Activated CD4-positive, alpha-beta T cell treated with anti-CD3 and anti-CD28 coated beads, Interleukin-2, amount 10 ng/mL, durations not matched to agents 24 days and 14 days (primary cell): ENCODE measurements around the gene GSTM2. TPM values are rescaled to one million over a fixed set of nuclear protein-coding genes. Genes with fewer than 3 reads are reported as not detected.

Experiments used
- DNase-seq: peaks from one replicate; pipeline ENCODE4 v3.0.0; 2022
- H3K27ac Mint-ChIP-seq: one replicate; pipeline ENCODE4 v1.8.0; 2022; ENCODE audit warnings: mild to moderate bottlenecking, mixed read lengths
- H3K27me3 Mint-ChIP-seq: one replicate; pipeline ENCODE4 v1.8.0; 2022; ENCODE audit warnings: mixed read lengths
- H3K36me3 Mint-ChIP-seq: one replicate; pipeline ENCODE4 v1.8.0; 2022; ENCODE audit warnings: low read depth, mild to moderate bottlenecking, mixed read lengths
- H3K4me1 Mint-ChIP-seq: one replicate; pipeline ENCODE4 v1.8.0; 2021; ENCODE audit warnings: mixed read lengths
- H3K4me3 Mint-ChIP-seq: one replicate; pipeline ENCODE4 v1.8.0; 2022; ENCODE audit warnings: mild to moderate bottlenecking, moderate library complexity, mixed read lengths
- H3K9me3 Mint-ChIP-seq: one replicate; pipeline ENCODE4 v1.8.0; 2021; ENCODE audit warnings: mixed read lengths
- intact Hi-C: fragments of 100-400 bp; cut with micrococcal nuclease; formaldehyde crosslinking; loops from one replicate; pipeline ENCODE4 v1.15.1; 2023
- total RNA-seq: library from RNA; stranded (reverse); gene quantifications from 2 replicates; pipeline ENCODE4 v1.2.3, GENCODE V29; 2022

Gene GSTM2
- total RNA-seq, 1 donor from 2014 or later: 18.4 TPM

DNA sequence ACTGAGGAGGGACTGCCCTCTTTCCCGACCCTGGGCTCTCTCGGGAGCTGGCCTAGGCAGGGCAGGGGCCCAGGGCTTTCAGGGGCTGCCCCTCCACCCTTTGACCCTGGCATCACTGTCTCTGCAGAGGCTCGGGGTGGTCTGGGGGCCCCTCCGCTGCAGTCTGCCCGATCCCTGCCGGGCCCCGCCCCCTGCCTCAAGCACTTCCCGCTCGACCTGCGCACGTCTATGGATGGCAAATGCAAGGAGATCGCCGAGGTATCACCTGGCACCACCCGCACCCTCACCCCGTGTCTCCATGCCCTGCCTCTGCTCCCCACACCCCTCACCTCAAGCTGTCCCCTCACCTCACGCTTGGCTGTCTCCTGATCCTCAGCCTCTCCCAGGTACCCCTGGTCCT is 42.7 kb upstream of the GSTM2 start:
- Mint-ChIP-seq H3K36me3 (peaks cover 40% of the 10 kb centered on the region), H3K4me3 (no peak overlapping the region), H3K4me1 (peaks cover 40% of the 10 kb centered on the region), H3K27ac (peak overlapping the region; percentile 41), H3K27me3 (no peaks in the 10 kb centered on the region), H3K9me3 (no peaks in the 10 kb centered on the region)
- DNase-seq: no peak
- intact Hi-C loops: no loop called here

DNA sequence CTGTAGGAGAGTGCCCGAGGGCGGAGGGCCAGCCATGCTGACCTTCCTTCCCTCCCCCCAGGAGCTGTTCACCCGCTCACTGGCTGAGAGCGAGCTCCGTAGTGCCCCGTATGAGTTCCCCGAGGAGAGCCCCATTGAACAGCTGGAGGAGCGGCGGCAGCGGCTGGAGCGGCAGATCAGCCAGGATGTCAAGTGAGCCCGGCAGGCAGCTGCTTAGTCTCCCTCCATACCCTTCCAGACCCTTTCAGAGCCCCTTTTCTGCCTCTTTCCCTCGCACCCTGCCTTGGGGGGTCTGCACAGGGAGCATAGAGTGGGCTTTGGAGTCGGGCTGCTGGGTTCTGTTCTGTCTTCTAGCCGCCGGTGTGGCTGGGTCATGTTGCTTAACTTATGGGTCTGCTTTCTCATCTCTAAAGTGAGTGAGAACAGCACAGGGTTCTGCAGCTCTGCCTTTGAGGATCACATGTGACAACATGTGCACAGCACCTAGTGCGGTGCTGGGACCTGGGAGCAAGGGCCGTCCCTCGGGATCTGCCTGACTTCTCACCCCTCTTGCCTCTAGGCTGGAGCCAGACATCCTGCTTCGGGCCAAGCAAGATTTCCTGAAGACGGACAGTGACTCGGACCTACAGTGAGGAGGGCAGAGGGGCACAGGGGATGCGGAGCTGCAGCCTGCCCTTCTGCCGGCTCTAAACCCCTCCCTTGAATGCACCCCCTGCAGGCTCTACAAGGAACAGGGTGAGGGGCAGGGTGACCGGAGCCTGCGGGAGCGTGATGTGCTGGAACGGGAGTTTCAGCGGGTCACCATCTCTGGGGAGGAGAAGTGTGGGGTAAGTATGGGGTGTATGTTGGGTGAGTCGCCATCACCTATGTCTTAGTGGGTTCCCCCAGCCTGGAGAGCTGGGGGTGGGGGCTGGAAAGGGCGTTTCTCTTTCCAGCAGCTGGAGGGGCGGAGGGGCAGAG is 42.0 kb upstream of the GSTM2 start:
- no peaks in the 10 kb centered on the region for H3K9me3 Mint-ChIP-seq
- H3K4me1 Mint-ChIP-seq: peaks cover 40% of the 10 kb centered on the region
- peak overlapping the region; percentile 41 for H3K27ac Mint-ChIP-seq
- H3K36me3 Mint-ChIP-seq: peaks cover 43% of the 10 kb centered on the region
- DNase-seq: no peak
- no peak overlapping the region for H3K4me3 Mint-ChIP-seq
- H3K27me3 Mint-ChIP-seq: no peaks in the 10 kb centered on the region
- intact Hi-C loops: no loop called here

DNA sequence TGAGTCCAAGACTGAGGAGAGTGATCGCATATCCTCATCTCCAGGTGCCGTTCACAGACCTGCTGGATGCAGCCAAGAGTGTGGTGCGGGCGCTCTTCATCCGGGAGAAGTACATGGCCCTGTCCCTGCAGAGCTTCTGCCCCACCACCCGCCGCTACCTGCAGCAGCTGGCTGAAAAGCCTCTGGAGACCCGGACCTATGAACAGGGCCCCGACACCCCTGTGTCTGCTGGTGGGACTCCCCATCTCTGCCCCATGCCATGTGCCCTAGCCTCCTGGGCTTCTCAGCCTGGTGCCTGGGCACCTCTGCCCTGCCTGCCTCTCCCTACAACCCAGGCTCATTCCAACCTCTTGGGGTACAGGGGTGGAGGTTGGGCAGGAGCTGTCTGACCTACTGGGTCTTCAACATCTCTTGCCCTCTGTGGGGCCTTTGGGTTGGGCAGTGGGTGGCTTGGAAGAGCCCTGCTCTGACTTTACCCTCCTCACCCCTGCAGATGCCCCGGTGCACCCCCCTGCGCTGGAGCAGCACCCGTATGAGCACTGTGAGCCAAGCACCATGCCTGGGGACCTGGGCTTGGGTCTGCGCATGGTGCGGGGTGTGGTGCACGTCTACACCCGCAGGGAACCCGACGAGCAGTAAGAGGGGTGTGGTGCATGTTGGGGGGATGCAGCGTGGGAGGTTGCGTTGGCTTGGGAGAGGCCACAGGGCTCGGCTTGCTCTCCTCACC is 41.0 kb upstream of the GSTM2 start:
- intact Hi-C loops: no loop called here
- DNase-seq: no peak
- H3K36me3 Mint-ChIP-seq: peaks cover 45% of the 10 kb centered on the region

DNA sequence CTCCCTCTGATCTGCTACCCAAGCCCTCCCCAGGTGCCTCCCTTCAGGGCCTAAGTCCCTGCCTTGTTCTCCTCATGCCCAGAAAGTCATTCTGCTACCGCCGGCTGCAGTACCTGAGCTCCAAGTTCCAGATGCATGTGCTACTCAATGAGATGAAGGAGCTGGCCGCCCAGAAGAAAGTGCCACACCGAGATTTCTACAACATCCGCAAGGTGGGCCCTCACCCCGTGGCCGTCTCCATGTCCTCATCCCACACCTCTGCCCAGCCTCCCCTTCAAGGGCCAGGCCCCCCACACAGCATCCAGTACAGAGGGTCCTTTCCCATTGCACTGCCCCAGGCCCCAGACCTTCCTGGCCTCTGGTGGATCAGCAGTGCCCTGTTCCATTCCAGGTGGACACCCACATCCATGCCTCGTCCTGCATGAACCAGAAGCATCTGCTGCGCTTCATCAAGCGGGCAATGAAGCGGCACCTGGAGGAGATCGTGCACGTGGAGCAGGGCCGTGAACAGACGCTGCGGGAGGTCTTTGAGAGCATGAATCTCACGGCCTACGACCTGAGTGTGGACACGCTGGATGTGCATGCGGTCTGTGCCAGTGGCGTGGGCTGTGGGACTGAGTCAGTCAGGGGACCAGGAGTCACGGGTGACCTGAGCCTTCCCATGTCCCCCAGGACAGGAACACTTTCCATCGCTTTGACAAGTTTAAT is 40.0 kb upstream of the GSTM2 start:
- no peaks in the 10 kb centered on the region for H3K9me3 Mint-ChIP-seq
- H3K27ac Mint-ChIP-seq: peak overlapping the region; percentile 13
- peaks cover 48% of the 10 kb centered on the region for H3K36me3 Mint-ChIP-seq
- H3K27me3 Mint-ChIP-seq: no peaks in the 10 kb centered on the region
- H3K4me3 Mint-ChIP-seq: no peak overlapping the region
- peaks cover 27% of the 10 kb centered on the region for H3K4me1 Mint-ChIP-seq
- intact Hi-C loops: no loop called here
- no peak for DNase-seq

More for the DNA sequence above, 41.0 kb upstream of the GSTM2 start:
- H3K27ac Mint-ChIP-seq: no peak overlapping the region
- no peak overlapping the region for H3K4me3 Mint-ChIP-seq
- no peaks in the 10 kb centered on the region for H3K27me3 Mint-ChIP-seq
- H3K4me1 Mint-ChIP-seq: peaks cover 37% of the 10 kb centered on the region
- H3K9me3 Mint-ChIP-seq: no peaks in the 10 kb centered on the region

DNA sequence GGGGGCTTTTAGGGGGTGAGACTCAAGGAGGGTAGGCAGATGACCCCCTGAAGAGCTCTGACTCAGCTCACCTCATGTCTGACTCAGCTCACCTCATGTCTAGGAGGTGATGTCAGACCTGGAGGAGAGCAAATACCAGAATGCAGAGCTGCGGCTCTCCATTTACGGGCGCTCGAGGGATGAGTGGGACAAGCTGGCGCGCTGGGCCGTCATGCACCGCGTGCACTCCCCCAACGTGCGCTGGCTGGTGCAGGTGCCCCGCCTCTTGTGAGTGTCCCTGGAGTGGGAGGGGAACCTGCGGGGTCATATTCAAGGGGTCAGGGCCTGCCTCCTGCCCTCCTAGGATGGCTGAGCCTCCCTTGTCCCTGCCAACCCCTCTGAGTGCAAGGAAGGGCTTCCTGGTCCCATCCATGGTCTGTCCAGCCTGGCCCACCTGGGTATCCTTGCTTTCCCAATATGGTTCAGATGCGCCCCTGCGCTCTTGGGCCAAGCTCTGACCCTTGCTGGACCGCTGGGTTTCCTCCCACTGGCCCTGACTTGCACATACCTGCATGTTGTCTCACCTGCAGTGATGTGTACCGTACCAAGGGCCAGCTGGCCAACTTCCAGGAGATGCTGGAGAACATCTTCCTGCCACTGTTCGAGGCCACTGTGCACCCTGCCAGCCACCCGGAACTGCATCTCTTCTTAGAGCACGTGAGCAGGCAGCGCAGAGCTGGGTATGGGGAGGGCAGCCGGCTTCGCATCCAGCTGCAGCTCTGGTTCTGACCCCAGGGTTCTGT is 39.1 kb upstream of the GSTM2 start:
- Mint-ChIP-seq H3K27ac (no peak overlapping the region), H3K4me1 (peaks cover 19% of the 10 kb centered on the region), H3K4me3 (no peak overlapping the region), H3K9me3 (no peaks in the 10 kb centered on the region), H3K27me3 (no peaks in the 10 kb centered on the region), H3K36me3 (peaks cover 48% of the 10 kb centered on the region)
- intact Hi-C loops: no loop called here
- DNase-seq: no peak

DNA sequence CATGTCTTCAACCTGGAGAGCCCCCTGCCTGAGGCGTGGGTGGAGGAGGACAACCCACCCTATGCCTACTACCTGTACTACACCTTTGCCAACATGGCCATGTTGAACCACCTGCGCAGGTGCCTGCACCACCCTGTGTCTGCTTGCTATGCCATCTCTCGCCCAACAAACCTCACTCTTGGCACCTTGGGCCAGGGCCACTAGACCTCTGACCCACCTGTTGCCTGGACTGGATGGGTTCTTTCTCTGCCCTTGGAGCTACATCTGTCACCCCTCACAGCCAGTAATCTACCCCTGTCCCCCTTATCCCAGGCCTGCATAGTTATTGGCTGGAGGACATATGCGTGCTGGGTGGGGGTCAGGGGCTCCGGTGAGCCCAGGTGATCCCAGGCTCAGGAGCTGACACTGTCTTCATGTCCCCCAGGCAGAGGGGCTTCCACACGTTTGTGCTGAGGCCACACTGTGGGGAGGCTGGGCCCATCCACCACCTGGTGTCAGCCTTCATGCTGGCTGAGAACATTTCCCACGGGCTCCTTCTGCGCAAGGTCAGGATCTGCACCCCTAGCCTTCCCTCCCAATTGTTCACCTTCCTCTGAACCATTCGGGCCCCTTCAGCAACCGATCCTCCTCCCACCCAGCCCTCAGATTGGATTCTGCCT is 38.4 kb upstream of the GSTM2 start:
- peaks cover 48% of the 10 kb centered on the region for H3K36me3 Mint-ChIP-seq
- no peaks in the 10 kb centered on the region for H3K9me3 Mint-ChIP-seq
- peaks cover 16% of the 10 kb centered on the region for H3K4me1 Mint-ChIP-seq
- intact Hi-C loops: loop anchor here (1.0 kb wide), 1 partner anchor 83 kb away; no protein-coding TSS in a partner anchor
- H3K27ac Mint-ChIP-seq: no peak overlapping the region
- H3K4me3 Mint-ChIP-seq: no peak overlapping the region
- no peak for DNase-seq
- H3K27me3 Mint-ChIP-seq: no peaks in the 10 kb centered on the region

DNA sequence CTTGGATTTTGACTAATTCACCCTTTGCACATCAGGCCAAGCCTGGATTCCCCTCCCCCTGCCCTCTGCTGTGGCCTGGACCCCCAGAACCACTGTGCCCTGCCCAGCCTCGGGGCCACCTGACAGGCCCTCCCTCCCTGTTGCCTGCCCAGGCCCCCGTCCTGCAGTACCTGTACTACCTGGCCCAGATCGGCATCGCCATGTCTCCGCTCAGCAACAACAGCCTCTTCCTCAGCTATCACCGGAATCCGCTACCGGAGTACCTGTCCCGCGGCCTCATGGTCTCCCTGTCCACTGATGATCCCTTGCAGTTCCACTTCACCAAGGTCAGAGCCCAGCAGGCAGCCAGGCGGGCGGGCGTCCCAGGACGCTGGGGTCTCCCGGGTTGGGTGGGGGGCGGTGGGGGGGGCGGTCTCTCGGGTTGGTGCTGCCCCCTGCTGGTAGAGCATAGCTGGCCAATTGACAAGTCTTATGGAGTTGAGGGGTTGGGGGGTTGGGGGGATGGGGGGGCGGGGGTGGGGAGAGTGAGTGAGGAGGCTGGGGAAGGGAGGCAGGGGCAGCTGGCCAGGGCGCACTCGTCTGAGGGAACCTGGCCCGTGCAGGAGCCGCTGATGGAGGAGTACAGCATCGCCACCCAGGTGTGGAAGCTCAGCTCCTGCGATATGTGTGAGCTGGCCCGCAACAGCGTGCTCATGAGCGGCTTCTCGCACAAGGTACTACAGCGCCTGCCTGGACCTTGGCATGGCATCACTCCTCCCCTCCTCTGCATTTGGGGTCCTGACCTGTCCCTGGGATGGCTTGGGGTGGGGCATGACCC is 37.6 kb upstream of the GSTM2 start:
- H3K4me1 Mint-ChIP-seq: peaks cover 16% of the 10 kb centered on the region
- no peaks in the 10 kb centered on the region for H3K9me3 Mint-ChIP-seq
- intact Hi-C loops: loop anchor here (1.0 kb wide), 1 partner anchor 84 kb away; no protein-coding TSS in a partner anchor
- peaks cover 48% of the 10 kb centered on the region for H3K36me3 Mint-ChIP-seq
- H3K27ac Mint-ChIP-seq: no peak overlapping the region
- DNase-seq: peak; percentile 77
- H3K4me3 Mint-ChIP-seq: no peak overlapping the region
- H3K27me3 Mint-ChIP-seq: no peaks in the 10 kb centered on the region

DNA sequence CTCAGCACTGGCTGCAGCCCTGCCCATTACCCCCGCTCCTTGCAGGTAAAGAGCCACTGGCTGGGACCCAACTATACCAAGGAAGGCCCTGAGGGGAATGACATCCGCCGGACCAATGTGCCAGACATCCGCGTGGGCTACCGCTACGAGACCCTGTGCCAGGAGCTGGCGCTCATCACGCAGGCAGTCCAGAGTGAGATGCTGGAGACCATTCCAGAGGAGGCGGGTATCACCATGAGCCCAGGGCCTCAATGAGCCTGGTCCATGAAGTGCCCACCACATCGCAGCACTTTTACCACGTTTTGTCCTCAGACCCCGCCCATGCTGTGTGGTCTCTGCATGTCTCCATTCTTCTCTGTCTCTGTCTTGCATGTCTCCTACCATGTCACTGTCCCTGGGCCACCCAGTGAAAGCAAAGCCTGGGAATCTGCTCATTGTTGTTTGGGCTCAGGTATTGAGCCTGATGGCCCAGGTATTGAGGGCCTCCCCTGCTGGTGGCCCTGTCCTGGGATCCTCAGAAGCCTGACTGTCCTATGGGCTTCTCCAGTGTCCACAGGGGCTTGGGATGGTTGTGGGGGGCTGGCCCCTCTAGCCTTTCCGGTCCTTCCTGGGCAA is 36.9 kb upstream of the GSTM2 start:
- Mint-ChIP-seq H3K27me3 (no peaks in the 10 kb centered on the region), H3K27ac (no peak overlapping the region), H3K4me1 (peaks cover 10% of the 10 kb centered on the region), H3K4me3 (no peak overlapping the region), H3K9me3 (no peaks in the 10 kb centered on the region), H3K36me3 (peaks cover 45% of the 10 kb centered on the region)
- intact Hi-C loops: loop anchor here (1.0 kb wide), 1 partner anchor 85 kb away; no protein-coding TSS in a partner anchor
- DNase-seq: no peak

DNA sequence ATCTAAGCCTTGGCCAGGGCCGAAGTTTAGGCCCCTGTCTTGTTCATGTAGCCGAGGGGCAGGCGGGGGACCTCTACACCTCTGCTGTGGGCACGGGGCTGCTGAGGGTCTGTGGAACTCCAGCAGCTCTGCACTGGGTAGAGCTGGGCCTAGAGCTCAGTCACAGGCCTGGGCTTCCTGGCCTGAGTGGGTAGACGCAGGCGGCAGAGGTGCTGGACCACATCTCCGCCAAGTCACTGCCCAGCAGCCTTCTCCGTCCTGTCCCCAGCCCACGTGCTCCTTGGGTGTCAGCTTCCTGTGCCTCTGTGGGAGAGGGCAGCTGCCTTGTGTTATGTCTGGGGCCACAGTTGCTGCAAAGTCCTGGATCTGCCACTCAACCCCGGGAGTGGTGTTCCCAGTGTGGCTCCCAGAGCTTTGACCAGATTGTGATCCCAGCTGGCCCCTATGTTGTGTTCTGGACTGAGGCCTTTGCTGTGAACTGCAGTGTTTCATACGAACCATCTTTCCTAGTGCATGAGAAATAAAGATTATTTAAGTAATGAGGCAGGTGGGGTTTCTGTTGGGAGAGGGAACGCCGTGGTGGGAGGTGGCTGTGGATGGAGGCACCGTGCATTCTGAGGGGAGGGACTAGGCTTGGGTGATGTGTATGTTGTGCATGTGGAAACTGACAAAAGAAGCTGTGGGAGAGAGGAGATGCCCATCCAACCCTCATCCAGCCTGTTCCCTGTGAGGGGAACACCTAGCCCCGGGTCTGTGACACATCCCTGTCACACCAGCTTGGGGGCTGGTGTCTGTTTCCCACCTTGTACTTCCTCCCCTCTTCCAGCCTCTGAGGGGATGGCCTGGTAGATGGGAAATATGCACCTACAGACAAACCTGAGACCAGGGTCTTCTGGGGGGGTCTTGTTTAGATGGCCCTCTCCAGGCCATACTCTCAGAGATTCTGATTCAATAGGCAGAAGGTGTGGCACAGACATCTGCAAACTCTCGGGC is 36.0 kb upstream of the GSTM2 start:
- intact Hi-C loops: no loop called here
- Mint-ChIP-seq H3K36me3 (peaks cover 39% of the 10 kb centered on the region), H3K9me3 (no peaks in the 10 kb centered on the region), H3K27me3 (no peaks in the 10 kb centered on the region), H3K27ac (no peak overlapping the region), H3K4me1 (peaks cover 6% of the 10 kb centered on the region), H3K4me3 (no peak overlapping the region)
- no peak for DNase-seq

DNA sequence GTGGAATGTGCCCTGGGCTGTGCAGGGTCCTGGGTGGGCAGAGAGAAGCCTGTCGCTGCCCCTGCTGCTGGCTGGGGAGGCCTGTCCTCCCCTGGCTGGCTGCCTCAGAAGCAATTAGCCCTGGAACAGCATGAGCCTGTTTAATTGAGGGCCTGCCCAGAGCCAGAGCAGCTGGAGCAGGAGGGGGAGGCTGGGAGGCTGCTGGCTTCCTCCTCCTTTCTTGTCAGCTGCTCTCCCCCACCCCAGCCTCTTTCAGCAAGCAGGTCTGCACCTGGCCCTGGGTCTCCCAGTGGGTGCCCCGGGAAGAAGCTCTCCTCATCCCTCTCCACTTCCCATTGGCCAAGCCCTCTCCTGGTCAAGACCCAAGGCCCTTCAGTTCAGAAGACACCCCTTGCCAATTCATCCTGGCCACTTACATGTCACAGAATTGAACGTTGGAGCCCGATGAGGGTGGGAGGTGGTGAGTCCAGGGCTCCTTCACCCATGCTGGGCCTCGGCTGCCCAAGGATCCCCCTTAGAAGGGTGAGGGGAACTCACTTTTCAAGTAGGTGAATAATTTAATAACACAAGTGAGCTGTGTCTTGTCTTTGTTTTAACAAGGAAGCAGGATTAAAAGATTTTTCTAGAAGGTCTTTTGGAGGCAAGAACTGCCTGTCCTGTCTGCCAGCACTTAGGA is 35.0 kb upstream of the GSTM2 start:
- Mint-ChIP-seq H3K27me3 (no peaks in the 10 kb centered on the region), H3K27ac (no peak overlapping the region), H3K36me3 (peaks cover 33% of the 10 kb centered on the region), H3K4me1 (peaks cover 6% of the 10 kb centered on the region), H3K9me3 (no peaks in the 10 kb centered on the region), H3K4me3 (no peak overlapping the region)
- intact Hi-C loops: no loop called here
- no peak for DNase-seq

DNA sequence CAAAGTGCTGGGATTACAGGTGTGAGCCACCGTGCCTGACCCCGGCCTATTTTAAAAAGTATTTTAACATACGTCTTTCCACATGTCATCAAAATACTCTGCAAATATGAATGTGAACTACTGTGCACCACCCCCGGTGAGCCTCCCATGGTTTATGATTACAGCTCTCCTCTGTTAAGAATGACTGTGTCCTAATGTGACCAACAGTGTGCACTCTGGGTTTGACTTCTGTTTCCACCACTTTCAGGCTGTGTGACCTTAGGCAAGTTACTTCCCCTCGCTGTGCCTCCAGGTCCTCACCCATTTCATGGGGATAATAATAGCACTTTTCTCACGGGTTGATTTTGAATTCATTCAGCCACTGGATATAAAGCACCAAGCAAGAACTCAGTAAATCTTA is 33.6 kb upstream of the GSTM2 start:
- H3K4me3 Mint-ChIP-seq: no peak overlapping the region
- intact Hi-C loops: no loop called here
- H3K36me3 Mint-ChIP-seq: peaks cover 21% of the 10 kb centered on the region
- DNase-seq: no peak
- H3K27ac Mint-ChIP-seq: no peak overlapping the region
- no peaks in the 10 kb centered on the region for H3K9me3 Mint-ChIP-seq
- H3K27me3 Mint-ChIP-seq: peaks cover 2% of the 10 kb centered on the region
- peaks cover 7% of the 10 kb centered on the region for H3K4me1 Mint-ChIP-seq
